Mesenchymal stem cell (in vitro differentiated cells and primary cell): Measurements from ENCODE around the gene CDKN2B-AS1.
A peak's percentile ranks its signal among the peaks of the same experiment; 100 is the strongest.

Experiments
- DNase-seq: peaks from one replicate; pipeline ENCODE4 v3.0.0-alpha.2; 2013
- H2AFZ ChIP-seq: one replicate; pipeline ENCODE4 v1.6.1; 2013; ENCODE audit warnings: low read depth, mild to moderate bottlenecking, control low read depth, inconsistent platforms, low read length, moderate library complexity
- H2AK5ac ChIP-seq: 2 replicates; pipeline ENCODE4 v1.6.1; 2013; ENCODE audit warnings: low read length, moderate library complexity, mild to moderate bottlenecking, inconsistent platforms; ENCODE audit not compliant: severe bottlenecking
- H2BK120ac ChIP-seq: one replicate; pipeline ENCODE4 v1.6.1; 2013; ENCODE audit warnings: low read depth, mild to moderate bottlenecking, inconsistent platforms, low read length, moderate library complexity
- H2BK12ac ChIP-seq, 2 experiments: one replicate each; pipeline ENCODE4 v1.6.1; 2013; ENCODE audit warnings: inconsistent platforms in 2 of 2, low read length in 2 of 2, mild to moderate bottlenecking in 2 of 2, moderate library complexity in 2 of 2, control low read depth in 1 of 2
- H2BK15ac ChIP-seq: one replicate; pipeline ENCODE4 v1.6.1; 2013; ENCODE audit warnings: mild to moderate bottlenecking, low read depth, inconsistent platforms; ENCODE audit not compliant: poor library complexity, severe bottlenecking
- H2BK5ac ChIP-seq: 2 replicates; pipeline ENCODE4 v1.6.1; 2013; ENCODE audit warnings: low read depth, mild to moderate bottlenecking, low read length, control low read depth, inconsistent platforms; ENCODE audit not compliant: poor library complexity, severe bottlenecking
- H3K14ac ChIP-seq, 2 experiments: one replicate each; pipeline ENCODE4 v1.6.1; 2013; ENCODE audit warnings: inconsistent platforms in 2 of 2, low read length in 2 of 2, control low read depth in 1 of 2, mild to moderate bottlenecking in 1 of 2, moderate library complexity in 1 of 2
- H3K18ac ChIP-seq, 2 experiments: one replicate each; pipeline ENCODE4 v1.6.1; 2013; ENCODE audit warnings: inconsistent platforms in 2 of 2, low read length in 2 of 2, control low read depth in 1 of 2, low read depth in 1 of 2, mild to moderate bottlenecking in 1 of 2
- H3K23ac ChIP-seq, 2 experiments: one replicate each; pipeline ENCODE4 v1.6.1; 2013; ENCODE audit warnings: inconsistent platforms in 2 of 2, low read length in 2 of 2, mild to moderate bottlenecking in 2 of 2, moderate library complexity in 2 of 2, control low read depth in 1 of 2
- H3K27ac ChIP-seq: 2 replicates; pipeline ENCODE4 v1.5.1; 2013; ENCODE audit warnings: mild to moderate bottlenecking, moderate library complexity, low read length, control low read depth, inconsistent platforms; ENCODE audit not compliant: poor library complexity, severe bottlenecking
- H3K27me3 ChIP-seq, 2 experiments: 2 replicates each; pipeline versions ENCODE4 v1.6.1 to v1.7.0; 2013; ENCODE audit warnings: low read length in 2 of 2, mild to moderate bottlenecking in 2 of 2, moderate library complexity in 2 of 2, control low read depth in 1 of 2, inconsistent platforms in 1 of 2; ENCODE audit not compliant: control insufficient read depth in 1 of 2, insufficient read depth in 1 of 2
- H3K36me3 ChIP-seq, 2 experiments: 2 replicates each; pipeline versions ENCODE4 v1.6.1 to v1.7.0; 2013; ENCODE audit warnings: low read length in 2 of 2, control low read depth in 1 of 2, inconsistent platforms in 1 of 2, low read depth in 1 of 2, mild to moderate bottlenecking in 1 of 2; ENCODE audit not compliant: insufficient read depth in 2 of 2, control insufficient read depth in 1 of 2
- H3K4ac ChIP-seq, 2 experiments: one replicate each; pipeline ENCODE4 v1.6.1; 2013; ENCODE audit warnings: inconsistent platforms in 2 of 2, low read length in 2 of 2, mild to moderate bottlenecking in 2 of 2, moderate library complexity in 2 of 2, control low read depth in 1 of 2, low read depth in 1 of 2
- H3K4me1 ChIP-seq: 2 replicates; pipeline ENCODE4 v1.6.1; 2013; ENCODE audit warnings: low read depth, low read length, control low read depth; ENCODE audit not compliant: control insufficient read depth, insufficient read depth
- H3K4me2 ChIP-seq: 2 replicates; pipeline ENCODE4 v1.6.1; 2013; ENCODE audit warnings: low read length, mild to moderate bottlenecking, inconsistent platforms; ENCODE audit not compliant: poor library complexity, severe bottlenecking
- H3K4me3 ChIP-seq, 2 experiments: 2 replicates each; pipeline versions ENCODE4 v1.5.1 to v1.7.0; 2013; ENCODE audit warnings: low read length in 2 of 2, mild to moderate bottlenecking in 2 of 2, control low read depth in 1 of 2, low read depth in 1 of 2; ENCODE audit not compliant: insufficient read depth in 1 of 2
- H3K79me1 ChIP-seq: replicated peaks from 2 replicates; pipeline ENCODE4 v1.6.1; 2013; ENCODE audit warnings: mild to moderate bottlenecking, control low read depth, low read length, inconsistent platforms; ENCODE audit not compliant: poor library complexity, severe bottlenecking
- H3K9ac ChIP-seq: 2 replicates; pipeline ENCODE4 v1.7.0; 2013; ENCODE audit warnings: mild to moderate bottlenecking, low read length, moderate library complexity
- H3K9me3 ChIP-seq: 2 replicates; pipeline ENCODE4 v1.7.0; 2013; ENCODE audit warnings: mild to moderate bottlenecking, low read length; ENCODE audit not compliant: control insufficient read depth
- H4K8ac ChIP-seq: one replicate; pipeline ENCODE4 v1.6.1; 2013; ENCODE audit warnings: inconsistent platforms, mild to moderate bottlenecking, low read length, moderate library complexity
- H4K91ac ChIP-seq: one replicate; pipeline ENCODE4 v1.6.1; 2013; ENCODE audit warnings: mild to moderate bottlenecking, low read length, inconsistent platforms
- WGBS: methylation state at CpG from one replicate; pipeline ENCODE4 v1.1.7; 2013; ENCODE audit warnings: mixed read lengths; 5-methylcytosine and 5-hydroxymethylcytosine counted together

Gene CDKN2B-AS1

GRCh38 chr9:21969951-21970799 lies 24.4 kb upstream of the CDKN2B-AS1 start:
- no peak overlapping the region for H2AFZ ChIP-seq
- H3K18ac ChIP-seq = no peak overlapping the region
- peaks cover 13% of the 10 kb centered on the region for H3K79me1 ChIP-seq
- DNase-seq = no peak
- no peak overlapping the region for H3K4me3 ChIP-seq
- H3K9ac ChIP-seq = no peak overlapping the region
- H3K4me2 ChIP-seq = no peak overlapping the region
- no peak overlapping the region for H4K91ac ChIP-seq
- H2BK12ac ChIP-seq = no peak overlapping the region
- H3K36me3 ChIP-seq = peaks cover 6 to 29% of the 10 kb centered on the region in 2 experiments
- no peak overlapping the region for H3K4ac ChIP-seq
- H3K9me3 ChIP-seq = no peaks in the 10 kb centered on the region
- H4K8ac ChIP-seq = no peak overlapping the region
- H3K27ac ChIP-seq = no peak overlapping the region
- no peak overlapping the region for H2BK5ac ChIP-seq
- H3K4me1 ChIP-seq = peaks cover 25% of the 10 kb centered on the region
- H3K23ac ChIP-seq = peak overlapping the region in 1 of 2 experiments; percentile 23
- WGBS = 39% methylated on average over 21 of the region's 24 CpGs
- peaks cover 47 to 86% of the 10 kb centered on the region in 2 experiments for H3K27me3 ChIP-seq
- H3K14ac ChIP-seq = no peak overlapping the region
- H2BK120ac ChIP-seq = no peak overlapping the region
- no peak overlapping the region for H2AK5ac ChIP-seq
- no peak overlapping the region for H2BK15ac ChIP-seq

DNA sequence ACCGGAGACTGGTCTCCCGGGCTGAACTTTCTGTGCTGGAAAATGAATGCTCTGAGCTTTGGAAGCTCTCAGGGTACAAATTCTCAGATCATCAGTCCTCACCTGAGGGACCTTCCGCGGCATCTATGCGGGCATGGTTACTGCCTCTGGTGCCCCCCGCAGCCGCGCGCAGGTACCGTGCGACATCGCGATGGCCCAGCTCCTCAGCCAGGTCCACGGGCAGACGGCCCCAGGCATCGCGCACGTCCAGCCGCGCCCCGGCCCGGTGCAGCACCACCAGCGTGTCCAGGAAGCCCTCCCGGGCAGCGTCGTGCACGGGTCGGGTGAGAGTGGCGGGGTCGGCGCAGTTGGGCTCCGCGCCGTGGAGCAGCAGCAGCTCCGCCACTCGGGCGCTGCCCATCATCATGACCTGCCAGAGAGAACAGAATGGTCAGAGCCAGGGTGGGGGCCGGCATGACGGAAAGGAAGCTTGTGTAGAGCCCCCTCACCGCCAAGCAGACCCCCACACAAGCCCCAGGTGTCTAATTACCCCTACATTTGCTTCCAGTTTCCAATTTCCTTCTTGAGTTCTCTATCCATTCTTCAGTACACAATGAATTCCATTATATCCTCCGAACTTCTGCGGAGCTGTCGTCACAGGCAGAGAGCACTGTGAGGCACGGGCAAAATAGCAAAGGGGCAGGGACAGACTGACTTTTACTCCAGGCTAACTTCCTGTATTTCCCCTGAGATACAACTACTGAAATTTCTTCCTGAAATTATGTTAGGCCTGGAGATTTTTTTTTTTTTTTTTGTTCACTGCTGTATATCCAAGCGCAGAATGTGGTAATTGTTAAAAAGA lies 23.6 kb upstream of the CDKN2B-AS1 start:
- H2BK12ac ChIP-seq = peak overlapping the region in 1 of 2 experiments; percentile 48
- peaks cover 19% of the 10 kb centered on the region for H3K4me1 ChIP-seq
- WGBS = 6% methylated on average over 44 of the region's 45 CpGs
- peak overlapping the region in 1 of 2 experiments; percentile 26 for H3K14ac ChIP-seq
- no peak overlapping the region for H4K8ac ChIP-seq
- H3K9me3 ChIP-seq = no peaks in the 10 kb centered on the region
- H4K91ac ChIP-seq = no peak overlapping the region
- peaks cover 6 to 29% of the 10 kb centered on the region in 2 experiments for H3K36me3 ChIP-seq
- peak overlapping the region in 1 of 2 experiments; percentile 5 for H3K18ac ChIP-seq
- peaks cover 47 to 94% of the 10 kb centered on the region in 2 experiments for H3K27me3 ChIP-seq
- H2BK5ac ChIP-seq = no peak overlapping the region
- H3K4me2 ChIP-seq = peak overlapping the region; percentile 55
- no peak overlapping the region for H3K9ac ChIP-seq
- DNase-seq = no peak
- H3K4ac ChIP-seq = peak overlapping the region in 1 of 2 experiments; percentile 33
- no peak overlapping the region for H3K27ac ChIP-seq
- H2AFZ ChIP-seq = no peak overlapping the region
- peak overlapping the region in 1 of 2 experiments; percentile 83 for H3K23ac ChIP-seq
- H2AK5ac ChIP-seq = no peak overlapping the region
- peak overlapping the region; percentile 21 for H2BK15ac ChIP-seq
- H3K4me3 ChIP-seq = peak overlapping the region in 1 of 2 experiments; percentile 33
- no peak overlapping the region for H2BK120ac ChIP-seq
- peaks cover 13% of the 10 kb centered on the region for H3K79me1 ChIP-seq

DNA sequence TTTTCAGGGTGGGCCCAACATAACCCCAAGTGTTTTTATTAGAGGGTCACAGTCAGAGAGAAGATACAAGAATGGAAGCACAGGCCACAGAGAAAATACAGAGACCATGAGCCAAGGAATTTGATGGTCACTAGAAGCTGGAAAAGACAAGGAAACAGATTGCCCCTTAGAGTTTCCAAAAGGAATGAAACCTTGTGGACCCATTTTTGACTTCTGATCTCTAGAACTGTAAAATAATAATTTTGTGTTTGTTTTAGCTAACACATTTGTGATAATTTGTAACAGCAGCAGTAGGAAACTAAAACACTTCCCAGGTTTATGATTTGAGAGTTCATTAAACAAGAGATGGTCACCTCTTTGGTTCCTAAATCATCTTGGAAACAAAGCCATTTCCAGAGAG lies 22.2 kb upstream of the CDKN2B-AS1 start:
- Histone ChIP-seq H3K79me1 (peaks cover 13% of the 10 kb centered on the region), H3K9ac (no peak overlapping the region), H3K4me2 (peak overlapping the region; percentile 12), H2BK12ac (no peak overlapping the region), H3K27me3 (peaks cover 43 to 100% of the 10 kb centered on the region in 2 experiments), H3K36me3 (peaks cover 6 to 24% of the 10 kb centered on the region in 2 experiments), H2AK5ac (no peak overlapping the region), H3K4ac (no peak overlapping the region), H2BK5ac (no peak overlapping the region), H4K91ac (no peak overlapping the region), H3K14ac (no peak overlapping the region), H3K9me3 (no peaks in the 10 kb centered on the region), H3K4me1 (peaks cover 20% of the 10 kb centered on the region), H2BK15ac (no peak overlapping the region), H3K4me3 (peak overlapping the region in 1 of 2 experiments; percentile 85), H2AFZ (no peak overlapping the region), H3K27ac (no peak overlapping the region), H3K23ac (no peak overlapping the region), H2BK120ac (no peak overlapping the region), H3K18ac (no peak overlapping the region), H4K8ac (no peak overlapping the region)
- no peak for DNase-seq

- Histone ChIP-seq H2AK5ac (no peak overlapping the region), H3K79me1 (peaks cover 13% of the 10 kb centered on the region), H3K36me3 (peaks cover 6 to 16% of the 10 kb centered on the region in 2 experiments), H2BK12ac (no peak overlapping the region), H3K23ac (peak overlapping the region in 1 of 2 experiments; percentile 77), H2BK15ac (peak overlapping the region; percentile 98), H3K14ac (peak overlapping the region; percentile 64 to 75), H4K91ac (no peak overlapping the region), H3K4ac (peak overlapping the region in 1 of 2 experiments; percentile 50), H3K4me2 (peak overlapping the region; percentile 87), H3K27me3 (peaks cover 26 to 99% of the 10 kb centered on the region in 2 experiments), H2BK5ac (no peak overlapping the region), H3K4me1 (peaks cover 11% of the 10 kb centered on the region), H2BK120ac (no peak overlapping the region), H3K9me3 (no peaks in the 10 kb centered on the region), H2AFZ (no peak overlapping the region), H3K18ac (peak overlapping the region in 1 of 2 experiments; percentile 28), H3K4me3 (peak overlapping the region; percentile 69 to 85), H3K27ac (no peak overlapping the region), H4K8ac (no peak overlapping the region), H3K9ac (peak overlapping the region; percentile 80)
- WGBS = 2% methylated on average over 21 of the region's 21 CpGs
- no peak for DNase-seq
Observed at GRCh38 chr9:21974343-21974721, 20.3 kb upstream of the CDKN2B-AS1 start.
